Testis (tissue), 3 donors: ENCODE results near the gene INSIG1. TPM values are rescaled to one million over a fixed set of nuclear protein-coding genes. Genes with fewer than 3 reads are reported as not detected.

Experiments
- DNase-seq: peaks from one replicate; pipeline ENCODE4 v3.0.0-alpha.2; 2019
- H3K27ac ChIP-seq, 2 donors: fragments of 200-600 bp; sonication (generic); one replicate each; pipeline ENCODE4 v1.5.1; 2019
- H3K27me3 ChIP-seq: fragments of 200-600 bp; sonication (generic); one replicate; pipeline ENCODE4 v1.5.1; 2019
- H3K36me3 ChIP-seq: fragments of 200-600 bp; sonication (generic); one replicate; pipeline ENCODE4 v1.5.1; 2017; ENCODE audit warnings: low read depth; ENCODE audit errors: missing control alignments
- H3K4me1 ChIP-seq: fragments of 200-600 bp; sonication (generic); one replicate; pipeline ENCODE4 v1.5.1; 2019
- H3K4me3 ChIP-seq, 2 donors: fragments of 200-600 bp; sonication (generic); one replicate each; pipeline ENCODE4 v1.5.1; 2017 to 2019
- H3K9me3 ChIP-seq: fragments of 200-600 bp; sonication (generic); one replicate; pipeline ENCODE4 v1.5.1; 2017
- POLR2A ChIP-seq: fragments of 450-650 bp; IDR thresholded peaks from one replicate; pipeline ENCODE4 v1.6.1; 2017; ENCODE audit warnings: antibody characterized with exemption, mild to moderate bottlenecking, moderate library complexity
- WGBS, 2 donors: methylation state at CpG; one replicate each; pipeline ENCODE4 v1.1.5; 2018; 5-methylcytosine and 5-hydroxymethylcytosine counted together
- intact Hi-C: fragments of 100-400 bp; cut with DNase I; formaldehyde crosslinking; loops from one replicate; pipeline ENCODE4 v1.15.1; 2023; ENCODE audit warnings: low total_unique reads
- polyA plus RNA-seq: library from polyadenylated mRNA; stranded (reverse); fragments of 350-450 nt; fragmentation: Illumina TruSeq; extraction: RNeasy Lipid Tissue Mini Kit (QIAGEN cat#74804); gene quantifications from one replicate; pipeline ENCODE4 v1.2.3, GENCODE V29; 2014; ENCODE audit warnings: low read depth, low replicate concordance; ENCODE audit not compliant: insufficient read depth
- total RNA-seq, 2 donors: library from RNA; depleted of rRNA; stranded (reverse); fragments of >200 nt; gene quantifications; one replicate each; pipeline ENCODE4 v1.2.3, GENCODE V29; 2016
- TF ChIP-seq, protein P1 (sequence below), 3 experiments: fragments of 450-650 bp in 2 of 3; fragments of 200-600 bp in 1 of 3; sonication (generic) in 1 of 3; IDR thresholded peaks; one replicate each; pipeline ENCODE4 v1.5.1; 2016 to 2019; ENCODE audit warnings: antibody characterized with exemption in 3 of 3, mild to moderate bottlenecking in 2 of 3, moderate library complexity in 1 of 3

The INSIG1 gene
- total and polyA plus RNA-seq, 3 donors from 2014 or later: 52.7 to 118 (median 89.7) TPM

- Histone ChIP-seq H3K4me3 (no peak overlapping the region), H3K27me3 (no peaks in the 10 kb centered on the region), H3K36me3 (no peaks in the 10 kb centered on the region), H3K4me1 (no peaks in the 10 kb centered on the region), H3K9me3 (no peaks in the 10 kb centered on the region), H3K27ac (no peak overlapping the region)
- DNase-seq: no peak
- no peak for TF ChIP-seq POLR2A
- TF ChIP-seq, protein P1, sequence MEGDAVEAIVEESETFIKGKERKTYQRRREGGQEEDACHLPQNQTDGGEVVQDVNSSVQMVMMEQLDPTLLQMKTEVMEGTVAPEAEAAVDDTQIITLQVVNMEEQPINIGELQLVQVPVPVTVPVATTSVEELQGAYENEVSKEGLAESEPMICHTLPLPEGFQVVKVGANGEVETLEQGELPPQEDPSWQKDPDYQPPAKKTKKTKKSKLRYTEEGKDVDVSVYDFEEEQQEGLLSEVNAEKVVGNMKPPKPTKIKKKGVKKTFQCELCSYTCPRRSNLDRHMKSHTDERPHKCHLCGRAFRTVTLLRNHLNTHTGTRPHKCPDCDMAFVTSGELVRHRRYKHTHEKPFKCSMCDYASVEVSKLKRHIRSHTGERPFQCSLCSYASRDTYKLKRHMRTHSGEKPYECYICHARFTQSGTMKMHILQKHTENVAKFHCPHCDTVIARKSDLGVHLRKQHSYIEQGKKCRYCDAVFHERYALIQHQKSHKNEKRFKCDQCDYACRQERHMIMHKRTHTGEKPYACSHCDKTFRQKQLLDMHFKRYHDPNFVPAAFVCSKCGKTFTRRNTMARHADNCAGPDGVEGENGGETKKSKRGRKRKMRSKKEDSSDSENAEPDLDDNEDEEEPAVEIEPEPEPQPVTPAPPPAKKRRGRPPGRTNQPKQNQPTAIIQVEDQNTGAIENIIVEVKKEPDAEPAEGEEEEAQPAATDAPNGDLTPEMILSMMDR (IDR thresholded peaks at IDR 0.05): no peak
- intact Hi-C loops: no loop called here
- WGBS, 2 donors: 90 to 91% methylated on average over 11 of the region's 12 CpGs
These were observed 34.0 kb upstream of the INSIG1 start for GRCh38 chr7:155263581-155264143.

GRCh38 chr7:155265144-155265543 lies 32.5 kb upstream of the INSIG1 start:
- WGBS, 2 donors: 89 to 91% methylated on average over 7 of the region's 7 CpGs

DNA sequence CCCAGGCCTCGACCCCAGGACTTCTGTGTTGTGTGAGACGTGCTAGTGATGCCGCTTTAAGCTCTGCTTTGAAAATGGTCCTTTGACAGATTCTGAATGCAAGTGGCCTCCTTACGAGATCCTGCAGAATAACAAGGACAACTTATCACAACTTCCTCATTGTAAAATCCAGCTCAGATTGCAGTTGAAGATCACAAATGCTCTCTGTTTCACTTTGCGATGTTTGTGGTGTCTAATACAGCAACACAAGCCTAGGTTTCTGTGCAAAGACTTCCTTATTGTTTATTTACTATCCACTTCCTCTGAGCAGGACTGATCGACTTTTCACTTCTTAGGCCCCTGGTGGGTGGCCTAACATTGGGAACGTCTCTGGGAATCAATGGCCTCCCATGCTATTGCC lies 31.7 kb upstream of the INSIG1 start:
- no peak for DNase-seq
- Histone ChIP-seq H3K27ac (no peak overlapping the region), H3K4me3 (no peak overlapping the region), H3K4me1 (no peaks in the 10 kb centered on the region), H3K27me3 (no peaks in the 10 kb centered on the region), H3K36me3 (no peaks in the 10 kb centered on the region), H3K9me3 (no peaks in the 10 kb centered on the region)
- intact Hi-C loops: no loop called here
- WGBS, 2 donors: 79% methylated on average over 7 of the region's 7 CpGs
- TF ChIP-seq, protein P1 (IDR thresholded peaks at IDR 0.05): no peak
- TF ChIP-seq POLR2A: no peak

More at GRCh38 chr7:155265144-155265543, 32.5 kb upstream of the INSIG1 start:
- Histone ChIP-seq H3K9me3 (no peaks in the 10 kb centered on the region), H3K36me3 (no peaks in the 10 kb centered on the region), H3K4me3 (no peak overlapping the region), H3K4me1 (no peaks in the 10 kb centered on the region), H3K27ac (no peak overlapping the region), H3K27me3 (no peaks in the 10 kb centered on the region)
- intact Hi-C loops: no loop called here
- DNase-seq: no peak
- TF ChIP-seq, protein P1 (IDR thresholded peaks at IDR 0.05): no peak
- TF ChIP-seq POLR2A: no peak

DNA sequence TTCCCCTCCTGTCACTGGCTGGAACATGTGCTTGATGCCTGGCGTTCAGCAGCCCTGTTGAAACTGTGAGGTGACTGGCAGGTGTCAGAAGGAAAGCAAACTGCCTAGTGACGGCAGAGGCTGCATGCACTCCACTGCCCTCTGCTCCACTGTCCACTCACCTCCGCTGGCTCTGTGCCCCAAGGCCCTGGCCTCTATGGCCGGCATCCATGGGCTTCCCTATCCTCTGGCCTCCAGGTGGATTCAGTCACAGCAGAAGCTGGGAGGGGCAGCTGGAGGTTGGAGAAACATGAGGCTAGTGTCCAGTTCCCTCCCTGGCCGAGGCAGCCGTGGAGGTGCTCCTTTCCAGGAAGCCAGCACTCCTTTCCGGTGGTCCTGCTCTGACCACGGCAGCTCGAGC lies 31.2 kb upstream of the INSIG1 start:
- H3K4me1 ChIP-seq: no peaks in the 10 kb centered on the region
- no peak overlapping the region for H3K4me3 ChIP-seq
- H3K27ac ChIP-seq: no peak overlapping the region
- no peak for DNase-seq
- WGBS, 2 donors: 91 to 97% methylated on average over 9 of the region's 9 CpGs
- H3K36me3 ChIP-seq: no peaks in the 10 kb centered on the region
- intact Hi-C loops: no loop called here
- no peak for TF ChIP-seq POLR2A
- TF ChIP-seq, protein P1 (IDR thresholded peaks at IDR 0.05): no peak
- no peaks in the 10 kb centered on the region for H3K27me3 ChIP-seq
- H3K9me3 ChIP-seq: no peaks in the 10 kb centered on the region

DNA sequence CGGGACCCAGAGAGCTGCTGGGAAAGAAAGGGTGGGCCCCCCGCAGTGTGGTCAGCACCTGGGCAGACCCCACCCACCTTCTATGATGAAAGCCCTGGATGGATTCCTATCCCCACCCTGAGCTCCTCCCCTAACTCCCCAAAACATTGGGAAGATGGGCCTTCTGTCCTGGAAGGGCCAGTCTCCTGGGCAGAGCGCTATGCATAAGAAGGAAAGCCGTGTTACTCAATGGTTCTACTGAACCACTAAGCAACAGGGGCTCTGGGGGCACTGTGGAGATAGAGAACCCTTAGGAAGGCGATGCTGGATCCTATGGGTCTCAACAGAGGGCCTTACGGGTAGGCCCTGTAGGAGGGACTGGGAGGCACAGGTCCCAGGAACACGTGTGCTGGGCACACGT lies 30.7 kb upstream of the INSIG1 start:
- no peak overlapping the region for H3K27ac ChIP-seq
- no peak overlapping the region for H3K4me3 ChIP-seq
- H3K9me3 ChIP-seq: no peaks in the 10 kb centered on the region
- no peaks in the 10 kb centered on the region for H3K36me3 ChIP-seq
- no peak for DNase-seq
- no peaks in the 10 kb centered on the region for H3K4me1 ChIP-seq
- TF ChIP-seq, protein P1 (IDR thresholded peaks at IDR 0.05): no peak
- no peak for TF ChIP-seq POLR2A
- WGBS, 2 donors: 83 to 85% methylated on average over 8 of the region's 8 CpGs
- H3K27me3 ChIP-seq: no peaks in the 10 kb centered on the region
- intact Hi-C loops: no loop called here
